Heart left ventricle (tissue), 13 donors: ENCODE data around the gene CACNA2D1.

Experiments
- POLR2A ChIP-seq, 2 donors: fragments of 450-650 bp; IDR thresholded peaks; one replicate each; pipeline ENCODE4 v1.6.1; 2017; ENCODE audit warnings: antibody characterized with exemption in 2 of 2, mild to moderate bottlenecking in 2 of 2, moderate library complexity in 2 of 2
- TF ChIP-seq, protein P1 (sequence below), 12 donors: fragments of 200-600 bp; sonication (generic) in 4 of 12; IDR thresholded peaks; one replicate each; pipeline versions ENCODE4 v1.5.0 to v1.8.0; 2018 to 2022; ENCODE audit warnings: antibody characterized with exemption in 12 of 12, mild to moderate bottlenecking in 5 of 12
- donor health status: ischemic (EF 13 %, LVEDD 7.1; RV severe dilation, severe dysfunction).
- donor health status: DM: no; HTN: yes; CAD: no.
- donor health status: DM: no; HTN: no; CAD: no.
- donor health status: ischemic (EF 25% LVEDD 6.9; RV normal size, moderate dysfunction).
- donor health status: ischemic (EF 25% LVEDD 5.7; RV mildly dilated, moderate dysfunction).
- donor health status: ischemic (EF 35%, LVEDD 5.7; RV mildly dilated, moderate dysfunction).
- donor health status: nonischemic (EF 11% LVEDD 7.7; RV severe dilation, severe dysfunction).
- donor health status: DM: yes; HTN: yes; CAD: no.
- donor health status: PGD.
- donor health status: ischemic (EF 29% LVEDD 5.4; RV normal size, mild dysfunction).
- donor health status: nonischemic (EF 23%, LVEDD 6.1; RV moderate dilation, normal function).

DNA sequence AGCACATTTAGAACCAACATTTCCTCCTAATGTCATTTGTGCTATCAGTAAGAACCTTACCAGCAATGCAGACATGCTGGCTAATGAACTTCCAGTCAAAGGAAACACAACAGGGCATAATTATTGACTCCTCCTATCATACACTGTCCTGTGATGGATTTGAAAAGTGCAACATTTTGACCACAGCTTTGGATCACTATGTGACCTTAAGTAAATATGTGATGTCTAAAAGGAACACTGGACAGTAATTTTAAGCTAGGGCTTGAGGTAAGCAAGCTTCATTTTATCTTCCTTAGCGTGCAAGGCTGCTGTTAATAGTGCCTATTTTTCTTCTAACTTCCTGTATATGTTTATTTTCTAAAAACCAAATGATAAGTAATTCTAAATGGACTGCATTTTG is 433.2 kb downstream of the CACNA2D1 start:
- TF ChIP-seq, protein P1, sequence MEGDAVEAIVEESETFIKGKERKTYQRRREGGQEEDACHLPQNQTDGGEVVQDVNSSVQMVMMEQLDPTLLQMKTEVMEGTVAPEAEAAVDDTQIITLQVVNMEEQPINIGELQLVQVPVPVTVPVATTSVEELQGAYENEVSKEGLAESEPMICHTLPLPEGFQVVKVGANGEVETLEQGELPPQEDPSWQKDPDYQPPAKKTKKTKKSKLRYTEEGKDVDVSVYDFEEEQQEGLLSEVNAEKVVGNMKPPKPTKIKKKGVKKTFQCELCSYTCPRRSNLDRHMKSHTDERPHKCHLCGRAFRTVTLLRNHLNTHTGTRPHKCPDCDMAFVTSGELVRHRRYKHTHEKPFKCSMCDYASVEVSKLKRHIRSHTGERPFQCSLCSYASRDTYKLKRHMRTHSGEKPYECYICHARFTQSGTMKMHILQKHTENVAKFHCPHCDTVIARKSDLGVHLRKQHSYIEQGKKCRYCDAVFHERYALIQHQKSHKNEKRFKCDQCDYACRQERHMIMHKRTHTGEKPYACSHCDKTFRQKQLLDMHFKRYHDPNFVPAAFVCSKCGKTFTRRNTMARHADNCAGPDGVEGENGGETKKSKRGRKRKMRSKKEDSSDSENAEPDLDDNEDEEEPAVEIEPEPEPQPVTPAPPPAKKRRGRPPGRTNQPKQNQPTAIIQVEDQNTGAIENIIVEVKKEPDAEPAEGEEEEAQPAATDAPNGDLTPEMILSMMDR (IDR thresholded peaks at IDR 0.05) = no peak
- TF ChIP-seq POLR2A (IDR thresholded peaks at IDR 0.05) = no peak
